HG03565 (cell line): ENCODE data around the gene LARP1.
"Not testable (repeated sequence)": the region's sequence is repeated elsewhere in the genome, so short reads cannot be mapped to it uniquely, and the experiment has no call there.

Source experiments
- ATAC-seq: cut with Tn5 transposase; IDR thresholded peaks from one replicate; pipeline ENCODE4 v1.9.1; 2021; ENCODE audit warnings: mild to moderate bottlenecking, moderate library complexity; ENCODE audit not compliant: unreplicated experiment

Gene LARP1

DNA sequence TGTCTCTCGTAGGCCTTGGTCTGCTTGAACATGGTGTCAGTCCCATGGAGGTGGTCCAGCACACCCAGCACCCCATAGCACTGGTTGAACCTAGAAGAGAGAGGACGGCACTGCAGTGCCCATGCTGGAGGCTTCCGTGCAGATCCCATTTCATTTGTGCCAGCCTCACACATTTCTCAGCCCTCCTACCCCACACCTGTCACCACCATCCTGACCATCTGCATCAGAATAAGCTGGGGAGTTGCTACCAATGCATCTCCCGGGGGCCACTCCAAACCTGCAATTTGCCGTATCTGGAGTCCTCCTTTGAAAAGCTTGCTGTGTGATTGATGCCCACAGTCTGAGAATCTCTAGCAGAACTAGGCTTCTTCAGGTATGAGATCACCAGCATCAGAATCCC, 65.2 kb downstream of the LARP1 start:
- ATAC-seq: no peak

- not testable (repeated sequence) for ATAC-seq
These were observed 67.7 kb downstream of the LARP1 start for GRCh38 chr5:154822896-154823295.

DNA sequence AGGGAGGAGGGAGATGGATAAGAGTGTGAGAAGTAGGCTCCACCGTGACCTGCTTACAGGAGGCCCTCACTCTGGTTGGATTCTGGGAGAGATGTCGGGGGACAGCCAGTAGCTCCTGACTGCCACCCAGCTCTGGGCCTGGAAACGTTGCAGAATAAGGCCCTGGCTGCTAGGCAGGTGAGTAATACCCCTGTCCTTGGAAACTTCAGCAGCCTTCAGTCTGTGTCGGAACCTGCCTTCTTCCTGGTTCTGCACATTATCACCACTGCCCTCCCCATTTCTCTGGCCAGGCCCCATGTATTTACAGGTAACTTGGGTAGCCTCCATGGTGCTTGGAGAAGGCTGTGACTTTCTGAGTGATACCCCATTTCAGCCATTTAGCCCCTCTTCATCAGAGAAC, 68.4 kb downstream of the LARP1 start:
- ATAC-seq: no peak

GRCh38 chr5:154824070-154824469, 68.9 kb downstream of the LARP1 start:
- no peak for ATAC-seq

DNA sequence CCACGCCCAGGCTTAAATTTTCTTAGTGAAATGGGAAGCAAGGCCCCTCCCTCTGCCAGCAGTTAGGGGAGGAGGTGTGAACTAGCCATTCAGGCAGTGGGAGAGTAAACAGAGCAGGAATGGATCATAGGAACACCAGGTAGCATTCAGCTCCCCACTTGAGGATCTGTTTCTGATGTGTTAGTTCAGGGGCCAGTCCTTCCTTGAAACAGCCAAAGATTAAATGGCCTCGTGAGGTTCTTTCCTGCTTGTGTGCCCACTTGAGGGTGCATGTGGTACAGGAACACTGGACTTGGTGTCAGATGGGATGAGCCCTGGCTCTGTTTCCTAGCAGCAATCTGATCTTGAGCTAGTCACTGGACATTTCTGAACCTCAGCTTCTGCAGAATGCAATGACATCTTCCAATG, 74.0 kb downstream of the LARP1 start:
- ATAC-seq: no peak

- ATAC-seq: no peak
These were observed 74.5 kb downstream of the LARP1 start for GRCh38 chr5:154829589-154830218.

GRCh38 chr5:154830219-154830595, 75.0 kb downstream of the LARP1 start:
- no peak for ATAC-seq

DNA sequence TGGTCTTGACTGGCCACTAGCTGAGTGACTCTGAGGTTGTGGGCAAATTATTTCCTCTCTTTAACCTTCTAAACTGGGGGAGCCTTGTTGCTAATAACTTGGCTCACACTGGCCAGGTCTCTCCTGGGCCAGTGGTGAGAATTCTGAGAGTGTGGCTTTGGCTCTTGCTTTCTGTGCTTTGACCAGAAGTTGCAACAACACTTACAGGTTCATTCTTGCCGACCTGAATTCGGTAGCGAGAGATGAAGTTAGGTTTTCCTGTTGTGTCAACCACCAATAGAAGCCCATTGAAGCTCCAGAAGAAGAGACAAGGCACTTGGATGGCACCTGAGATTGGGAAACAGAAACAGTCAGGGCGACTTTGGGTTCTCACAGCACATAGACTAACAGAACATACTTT, 75.4 kb downstream of the LARP1 start:
- ATAC-seq: no peak

- ATAC-seq: no peak
These were observed 76.3 kb downstream of the LARP1 start for GRCh38 chr5:154831451-154831850.

- not testable (repeated sequence) for ATAC-seq
These were observed 77.6 kb downstream of the LARP1 start for GRCh38 chr5:154832804-154833203.

- no peak for ATAC-seq
These were observed 78.9 kb downstream of the LARP1 start for GRCh38 chr5:154834053-154834452.

DNA sequence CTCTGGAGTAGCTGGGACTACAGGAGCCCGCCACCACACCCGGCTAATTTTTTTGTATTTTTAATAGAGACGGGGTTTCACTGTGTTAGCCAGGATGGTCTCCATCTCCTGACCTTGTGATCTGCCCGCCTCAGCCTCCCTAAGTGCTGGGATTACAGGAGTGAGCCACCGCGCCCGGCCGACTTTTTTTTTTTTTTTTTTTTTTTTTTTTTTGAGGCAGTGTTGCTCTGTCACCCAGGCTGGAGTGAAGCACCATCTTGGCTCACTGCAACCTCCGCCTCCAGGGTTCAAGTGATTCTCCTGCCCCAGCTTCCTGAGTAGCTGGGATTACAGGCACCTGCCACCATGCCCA, 80.5 kb downstream of the LARP1 start:
- ATAC-seq: not testable (repeated sequence)

DNA sequence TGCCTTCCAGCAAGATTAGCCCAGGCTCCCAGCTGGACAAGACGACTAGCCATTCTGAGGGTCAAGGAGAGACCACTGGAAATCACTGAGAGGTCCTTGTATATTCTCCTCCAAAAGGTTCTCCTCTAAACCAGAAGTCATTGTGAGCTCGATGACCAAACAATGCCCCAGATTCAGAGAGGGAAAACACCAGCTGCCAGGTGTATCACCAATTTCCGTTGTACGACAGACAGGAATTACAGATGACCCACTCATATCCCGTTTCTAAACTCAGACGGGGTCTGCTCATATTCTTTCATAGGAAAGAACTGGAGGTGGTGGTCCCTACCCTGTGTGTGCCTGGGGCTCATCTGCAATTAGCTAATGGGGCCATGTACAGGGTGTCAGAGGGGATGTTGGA, 81.0 kb downstream of the LARP1 start:
- ATAC-seq: no peak

GRCh38 chr5:154837009-154837901, 82.1 kb downstream of the LARP1 start:
- ATAC-seq: no peak

DNA sequence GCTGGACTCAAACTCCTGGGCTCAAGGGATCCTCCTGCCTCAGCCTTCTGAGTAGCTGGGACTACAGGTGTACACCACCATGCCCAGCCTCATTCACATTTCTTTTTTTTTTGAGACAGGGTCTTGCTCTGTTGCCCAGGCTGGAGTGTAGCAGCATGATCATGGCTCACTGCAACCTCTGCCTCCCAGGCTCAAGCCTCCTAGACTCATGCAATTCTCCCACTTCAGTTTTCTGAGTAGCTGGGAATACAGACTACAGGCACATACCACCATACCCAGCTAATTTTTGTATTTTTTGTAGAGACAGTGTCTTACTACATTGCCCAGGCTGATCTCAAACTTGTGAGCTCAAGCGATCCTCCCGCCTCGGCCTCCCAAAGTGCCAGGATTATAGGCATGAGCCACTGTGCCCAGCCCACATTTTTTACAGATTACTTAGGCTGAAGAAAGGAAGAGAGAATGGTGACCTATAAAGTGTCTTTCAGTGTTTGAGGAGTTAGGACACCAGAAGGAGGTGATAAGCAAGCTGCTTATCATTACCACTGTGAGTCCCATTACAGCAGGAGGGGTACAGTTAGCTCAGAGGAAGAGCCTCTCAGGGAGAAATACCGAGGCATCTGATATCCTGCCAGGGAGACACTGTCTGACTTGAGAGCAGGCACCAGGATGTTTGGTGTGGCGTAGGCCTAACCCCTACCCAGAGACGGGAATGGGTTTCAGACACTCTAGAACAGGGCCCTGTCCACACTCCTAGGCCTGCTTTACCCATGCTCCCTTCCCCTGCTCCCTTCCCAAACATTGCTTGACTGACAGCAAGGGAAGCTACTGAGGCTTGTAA, 85.5 kb downstream of the LARP1 start:
- no peak for ATAC-seq

DNA sequence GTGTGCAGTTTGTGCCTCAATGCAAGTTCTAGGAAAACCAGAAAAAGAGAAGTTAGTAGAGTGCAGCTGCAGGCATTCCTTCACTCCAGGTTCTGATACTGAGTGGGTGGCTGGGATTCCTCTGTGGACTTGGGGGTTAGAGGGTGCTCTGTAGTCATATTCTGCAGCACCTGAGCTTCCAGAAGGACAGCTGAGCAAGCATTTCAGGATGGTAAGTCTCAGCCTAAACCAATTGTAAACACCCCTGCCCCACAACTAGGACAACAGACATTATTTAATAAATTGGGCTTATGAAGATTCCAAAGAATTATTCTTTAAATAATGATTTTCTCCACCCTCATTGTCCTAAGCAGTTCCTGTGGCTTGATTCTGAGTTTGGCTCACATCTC, 86.1 kb downstream of the LARP1 start:
- no peak for ATAC-seq

DNA sequence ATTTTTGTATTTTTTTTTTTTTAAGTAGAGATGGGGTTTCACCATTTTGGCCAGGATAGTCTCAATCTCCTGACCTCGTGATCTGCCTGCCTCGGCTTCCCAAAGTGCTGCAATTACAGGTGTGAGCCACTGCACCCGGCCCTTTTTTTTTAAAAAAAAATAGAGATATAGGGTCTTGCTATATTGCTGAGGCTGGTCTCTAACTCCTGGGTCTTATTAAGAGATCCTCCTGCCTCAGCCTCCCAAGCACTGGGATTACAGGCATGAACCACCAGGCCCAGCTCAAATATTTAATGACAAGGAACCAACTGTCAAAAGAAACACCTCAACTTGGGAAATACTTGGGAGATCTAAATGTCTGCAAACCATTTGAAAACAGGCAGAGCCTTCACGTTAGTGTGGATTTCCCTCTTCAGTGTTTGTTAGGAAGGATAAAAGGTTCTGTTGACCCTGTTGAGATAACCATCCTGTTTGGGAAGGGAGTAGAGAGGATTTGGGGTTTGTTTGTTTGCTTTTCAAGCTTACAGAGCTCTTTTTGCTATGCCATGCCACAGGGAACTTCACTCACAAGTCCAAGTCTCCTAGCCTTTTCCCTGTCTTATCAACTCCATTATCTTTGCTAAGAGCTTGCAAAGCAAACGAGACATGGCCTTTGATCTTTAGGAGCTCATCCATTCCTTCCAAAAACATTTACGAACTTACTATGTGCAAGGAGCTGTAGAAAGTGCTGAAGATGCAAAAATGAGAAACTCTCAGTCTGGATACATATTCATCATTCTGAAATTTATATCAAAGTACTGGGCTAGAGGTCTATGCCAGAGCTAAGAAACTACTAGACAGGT, 87.7 kb downstream of the LARP1 start:
- no peak for ATAC-seq

- no peak for ATAC-seq
These were observed 89.6 kb downstream of the LARP1 start for GRCh38 chr5:154844809-154845208.

DNA sequence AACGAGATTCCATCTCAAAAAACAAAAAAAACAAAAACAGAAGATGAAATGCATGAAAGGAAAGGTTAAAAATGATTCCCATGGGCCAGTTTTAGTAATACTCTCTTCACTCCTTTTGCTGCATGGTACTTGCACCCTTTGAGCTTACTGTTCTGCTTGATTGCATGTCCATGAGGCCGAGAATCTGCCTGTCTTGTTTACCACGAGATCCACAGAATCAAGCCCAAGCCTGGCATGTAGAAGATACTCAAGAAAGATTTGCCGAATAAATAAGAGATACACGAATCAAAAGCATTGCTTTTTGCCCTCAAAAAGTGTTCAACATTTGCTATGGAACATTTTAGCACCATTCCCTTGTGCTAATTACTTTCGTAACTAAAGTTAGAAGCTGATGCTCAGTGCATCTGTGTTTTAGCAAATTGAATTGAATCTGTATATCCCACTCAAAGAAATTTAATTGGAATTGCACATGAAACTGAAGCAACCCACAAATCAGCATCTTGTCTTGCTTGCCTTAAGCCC, 94.1 kb downstream of the LARP1 start:
- no peak for ATAC-seq

DNA sequence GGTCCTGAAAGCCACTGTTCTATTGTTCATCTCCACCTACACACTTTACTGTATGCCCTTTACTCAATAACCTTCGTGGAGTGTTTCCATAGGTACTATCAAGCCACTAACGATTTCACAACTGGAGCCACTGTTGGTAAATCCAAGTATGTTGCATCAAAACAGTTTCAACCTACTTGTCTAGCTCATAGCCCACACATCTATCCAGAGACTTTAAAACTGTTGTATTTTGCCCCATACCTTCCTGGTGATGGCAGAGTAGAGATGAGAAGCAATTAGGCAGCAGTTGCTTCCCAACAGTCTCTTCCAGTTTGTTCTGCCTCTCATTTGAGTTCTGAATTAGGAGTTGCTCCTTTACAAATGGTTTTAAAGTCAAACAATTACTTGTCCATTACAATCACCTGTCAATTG, 94.6 kb downstream of the LARP1 start:
- no peak for ATAC-seq
